HL-60 (cell line): ENCODE results near the gene CLIC4.

Source experiments
- CTCF ChIP-seq: IDR thresholded peaks from one replicate; pipeline ENCODE4 v1.5.1; 2011; ENCODE audit warnings: low read length, control low read depth, inconsistent platforms; ENCODE audit not compliant: insufficient read depth
- POLR2AphosphoS5 ChIP-seq: IDR thresholded peaks from 2 replicates; pipeline ENCODE4 v1.6.1; 2012; ENCODE audit warnings: low read depth

- TF ChIP-seq CTCF (no peak), POLR2AphosphoS5 (no peak)
These were observed 16.3 kb upstream of the CLIC4 start for GRCh38 chr1:24728982-24729381.
